Sigmoid colon (tissue), 7 donors: Measurements from ENCODE around the gene WFS1. TPM values are rescaled to one million over a fixed set of nuclear protein-coding genes. Genes with fewer than 3 reads are reported as not detected.

ENCODE experiments used
- DNase-seq: peaks from one replicate; pipeline ENCODE4 v3.0.0-alpha.2; 2019
- H3K27ac ChIP-seq, 4 donors: fragments of 200-600 bp; sonication (generic); one replicate each; pipeline ENCODE4 v1.5.1; 2016 to 2019; ENCODE audit warnings: mild to moderate bottlenecking in 1 of 4
- H3K27me3 ChIP-seq, 3 donors: fragments of 200-600 bp; sonication (generic); one replicate each; pipeline ENCODE4 v1.5.1; 2019; ENCODE audit warnings: mild to moderate bottlenecking in 1 of 3
- H3K36me3 ChIP-seq, 4 donors: fragments of 200-600 bp; sonication (generic); one replicate each; pipeline ENCODE4 v1.5.1; 2016 to 2019
- H3K4me1 ChIP-seq, 4 donors: fragments of 200-600 bp; sonication (generic); one replicate each; pipeline ENCODE4 v1.5.1; 2017 to 2019
- H3K4me3 ChIP-seq, 4 donors: fragments of 200-600 bp; sonication (generic); one replicate each; pipeline ENCODE4 v1.5.1; 2017 to 2019; ENCODE audit warnings: mild to moderate bottlenecking in 2 of 4, moderate library complexity in 1 of 4
- H3K9me3 ChIP-seq, 4 donors: fragments of 200-600 bp in 3 of 4; sonication (generic) in 3 of 4; one replicate each; pipeline versions ENCODE4 v1.5.1 to v1.6.1; 2013 to 2019
- CTCF ChIP-seq, 4 experiments: fragments of 450-650 bp in 3 of 4; fragments of 200-600 bp in 1 of 4; IDR thresholded peaks; one replicate each; pipeline ENCODE4 v1.5.1; 2016 to 2019; ENCODE audit warnings: antibody characterized with exemption in 4 of 4, mild to moderate bottlenecking in 3 of 4, moderate library complexity in 2 of 4
- EP300 ChIP-seq, 4 donors: sonication (generic); formaldehyde crosslinking; IDR thresholded peaks; one replicate each; pipeline ENCODE4 v1.6.1; 2017; ENCODE audit warnings: antibody characterized with exemption in 4 of 4
- POLR2A ChIP-seq, 2 donors: fragments of 450-650 bp; IDR thresholded peaks; one replicate each; pipeline ENCODE4 v1.6.1; 2016; ENCODE audit warnings: antibody characterized with exemption in 2 of 2, mild to moderate bottlenecking in 2 of 2, moderate library complexity in 2 of 2
- POLR2AphosphoS5 ChIP-seq, 4 donors: sonication (generic); formaldehyde crosslinking; IDR thresholded peaks; one replicate each; pipeline ENCODE4 v1.6.1; 2017; ENCODE audit warnings: antibody characterized with exemption in 4 of 4
- WGBS, 2 donors: extraction: QIAGEN DNeasy Blood & Tissue Kit; methylation state at CpG; one replicate each; pipeline ENCODE4 v1.1.7; 2013; 5-methylcytosine and 5-hydroxymethylcytosine counted together
- intact Hi-C: fragments of 100-400 bp; cut with DNase I; formaldehyde crosslinking; loops from one replicate; pipeline ENCODE4 v1.15.1; 2023
- polyA plus RNA-seq, 3 donors: library from polyadenylated mRNA; stranded (reverse); fragments of 200-250 nt; gene quantifications; one replicate each; pipeline ENCODE4 v1.2.3, GENCODE V29; 2013
- total RNA-seq, 4 donors: library from RNA; depleted of rRNA; stranded (reverse); fragments of >200 nt; gene quantifications; one replicate each; pipeline ENCODE4 v1.1.0, GENCODE V29; 2016
- donor health status: healthy with polysubstance abuse.
- donor health status: Bipolar disorder and iron deficiency.
- donor health status: healthy.

The WFS1 gene
- total and polyA plus RNA-seq, 7 donors, result 1.4 to 69.0 (median 34.6) TPM

- Histone ChIP-seq H3K36me3 (peaks cover 55 to 100% (median 71%) of the 10 kb centered on the region in 4 donors), H3K9me3 (no peaks in the 10 kb centered on the region), H3K4me3 (no peak overlapping the region), H3K27me3 (no peaks in the 10 kb centered on the region), H3K4me1 (no peaks in the 10 kb centered on the region), H3K27ac (no peak overlapping the region)
- DNase-seq, result peak; percentile 64
- intact Hi-C loops, result no loop called here
- WGBS, 2 donors, result 88 to 90% methylated on average over 21 of the region's 21 CpGs
- TF ChIP-seq CTCF (IDR thresholded peaks at IDR 0.05) (no peak), EP300 (IDR thresholded peaks at IDR 0.05) (no peak), POLR2A (IDR thresholded peaks at IDR 0.05) (no peak), POLR2AphosphoS5 (IDR thresholded peaks at IDR 0.05) (no peak)
These were observed 22.2 kb downstream of the WFS1 start for GRCh38 chr4:6291784-6292297.

- Histone ChIP-seq H3K27ac (no peak overlapping the region), H3K36me3 (peaks cover 48 to 100% (median 67%) of the 10 kb centered on the region in 4 donors), H3K4me1 (no peaks in the 10 kb centered on the region), H3K9me3 (no peaks in the 10 kb centered on the region), H3K4me3 (no peak overlapping the region), H3K27me3 (no peaks in the 10 kb centered on the region)
- WGBS, 2 donors, result 83 to 85% methylated on average over 13 of the region's 13 CpGs
- intact Hi-C loops, result no loop called here
- no peak for TF ChIP-seq POLR2A (IDR thresholded peaks at IDR 0.05)
- TF ChIP-seq POLR2AphosphoS5 (IDR thresholded peaks at IDR 0.05), result no peak
- no peak for TF ChIP-seq CTCF (IDR thresholded peaks at IDR 0.05)
- DNase-seq, result no peak
These were observed 22.9 kb downstream of the WFS1 start for GRCh38 chr4:6292376-6293096.

- no peak overlapping the region for H3K4me3 ChIP-seq
- no peak for DNase-seq
- TF ChIP-seq CTCF (IDR thresholded peaks at IDR 0.05) (no peak), EP300 (IDR thresholded peaks at IDR 0.05) (no peak), POLR2AphosphoS5 (IDR thresholded peaks at IDR 0.05) (no peak), POLR2A (IDR thresholded peaks at IDR 0.05) (no peak)
- H3K27me3 ChIP-seq, result no peaks in the 10 kb centered on the region
- H3K9me3 ChIP-seq, result no peaks in the 10 kb centered on the region
- WGBS, 2 donors, result 91 to 92% methylated on average over 8 of the region's 8 CpGs
- peaks cover 42 to 96% (median 65%) of the 10 kb centered on the region in 4 donors for H3K36me3 ChIP-seq
- H3K27ac ChIP-seq, result no peak overlapping the region
- intact Hi-C loops, result no loop called here
- peaks cover 0 to under 1% (median 0%) of the 10 kb centered on the region in 4 donors for H3K4me1 ChIP-seq
These were observed 23.4 kb downstream of the WFS1 start for GRCh38 chr4:6293097-6293445.

GRCh38 chr4:6293661-6294060 is 24.0 kb downstream of the WFS1 start:
- 88 to 92% methylated on average over 8 of the region's 8 CpGs for whole genome bisulfite sequencing, 2 donors
- Histone ChIP-seq H3K36me3 (peaks cover 42 to 92% (median 63%) of the 10 kb centered on the region in 4 donors), H3K27ac (no peak overlapping the region), H3K4me3 (no peak overlapping the region), H3K4me1 (peaks cover 0 to 5% (median 0%) of the 10 kb centered on the region in 4 donors), H3K9me3 (no peaks in the 10 kb centered on the region), H3K27me3 (no peaks in the 10 kb centered on the region)
- DNase-seq, result no peak
- intact Hi-C loops, result no loop called here
- TF ChIP-seq EP300 (IDR thresholded peaks at IDR 0.05) (no peak), POLR2A (IDR thresholded peaks at IDR 0.05) (no peak), POLR2AphosphoS5 (IDR thresholded peaks at IDR 0.05) (no peak), CTCF (IDR thresholded peaks at IDR 0.05) (no peak)
